Measurements from ENCODE around the gene SNCAIP.

GRCh38 chr5:122306461-122306860 lies 5.6 kb upstream of the SNCAIP start:
- TF ChIP-seq, protein P1, sequence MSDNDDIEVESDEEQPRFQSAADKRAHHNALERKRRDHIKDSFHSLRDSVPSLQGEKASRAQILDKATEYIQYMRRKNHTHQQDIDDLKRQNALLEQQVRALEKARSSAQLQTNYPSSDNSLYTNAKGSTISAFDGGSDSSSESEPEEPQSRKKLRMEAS (IDR thresholded peaks at IDR 0.05; ENCODE audit: low read depth, low read length), result no peak
- TF ChIP-seq, protein P2, sequence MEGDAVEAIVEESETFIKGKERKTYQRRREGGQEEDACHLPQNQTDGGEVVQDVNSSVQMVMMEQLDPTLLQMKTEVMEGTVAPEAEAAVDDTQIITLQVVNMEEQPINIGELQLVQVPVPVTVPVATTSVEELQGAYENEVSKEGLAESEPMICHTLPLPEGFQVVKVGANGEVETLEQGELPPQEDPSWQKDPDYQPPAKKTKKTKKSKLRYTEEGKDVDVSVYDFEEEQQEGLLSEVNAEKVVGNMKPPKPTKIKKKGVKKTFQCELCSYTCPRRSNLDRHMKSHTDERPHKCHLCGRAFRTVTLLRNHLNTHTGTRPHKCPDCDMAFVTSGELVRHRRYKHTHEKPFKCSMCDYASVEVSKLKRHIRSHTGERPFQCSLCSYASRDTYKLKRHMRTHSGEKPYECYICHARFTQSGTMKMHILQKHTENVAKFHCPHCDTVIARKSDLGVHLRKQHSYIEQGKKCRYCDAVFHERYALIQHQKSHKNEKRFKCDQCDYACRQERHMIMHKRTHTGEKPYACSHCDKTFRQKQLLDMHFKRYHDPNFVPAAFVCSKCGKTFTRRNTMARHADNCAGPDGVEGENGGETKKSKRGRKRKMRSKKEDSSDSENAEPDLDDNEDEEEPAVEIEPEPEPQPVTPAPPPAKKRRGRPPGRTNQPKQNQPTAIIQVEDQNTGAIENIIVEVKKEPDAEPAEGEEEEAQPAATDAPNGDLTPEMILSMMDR (IDR thresholded peaks at IDR 0.05; ENCODE audit: low read depth, low read length), result no peak
